Endothelial cell of umbilical vein (primary cell): ENCODE measurements around the gene XRRA1. TPM values are rescaled to one million over a fixed set of nuclear protein-coding genes. Genes with fewer than 3 reads are reported as not detected.

Experiments
- BruUV-seq: library from RNA; stranded (reverse); fragments of 400-500 nt; replicated peaks from 2 replicates; lab custom pipeline; 2021; lab: Mats Ljungman, UMichigan
- CTCF ChIA-PET: fragments of 300-600, 350-600 bp; sonication (Branson Sonifier 250); formaldehyde crosslinking; loops from one replicate; lab custom pipeline; 2021; ENCODE audit warnings: antibody characterized with exemption, inconsistent platforms; lab: Charles Lee
- POLR2A ChIA-PET: fragments of 300-600, 350-600 bp; sonication (Branson Sonifier 250); formaldehyde crosslinking; loops from one replicate; lab custom pipeline; 2021; ENCODE audit warnings: antibody characterized with exemption, inconsistent platforms; lab: Charles Lee
- DNase-seq: peaks from one replicate; pipeline ENCODE4 v3.0.0-alpha.2; 2011; ENCODE audit warnings: low read depth, low spot score
- FAIRE-seq: peaks from 2 replicates; lab custom pipeline; 2011; peaks lifted over from hg19 to GRCh38; lab: Jason Lieb, UNC
- H2AFZ ChIP-seq: 2 replicates; pipeline ENCODE4 v1.6.0; 2012; ENCODE audit warnings: low read depth, low read length, control low read depth, inconsistent platforms
- H3K27ac ChIP-seq: 2 replicates; pipeline ENCODE4 v1.5.1; 2011; ENCODE audit warnings: low read depth, mild to moderate bottlenecking, control low read depth, low read length, moderate library complexity; ENCODE audit not compliant: insufficient read depth
- H3K27me3 ChIP-seq, 2 experiments: 2 replicates each; pipeline versions ENCODE4 v1.6.0 to v1.6.1; 2011; ENCODE audit warnings: low read length in 2 of 2, mixed read lengths in 1 of 2; ENCODE audit not compliant: control insufficient read depth in 2 of 2, insufficient read depth in 2 of 2
- H3K36me3 ChIP-seq, 2 experiments: 2 replicates in 1 of 2; 3 replicates in 1 of 2; pipeline ENCODE4 v1.5.1; 2011; ENCODE audit warnings: low read length in 2 of 2, mild to moderate bottlenecking in 1 of 2, moderate library complexity in 1 of 2; ENCODE audit not compliant: control insufficient read depth in 2 of 2, insufficient read depth in 2 of 2; ENCODE audit errors: extremely low read depth in 1 of 2
- H3K4me1 ChIP-seq: 3 replicates; pipeline ENCODE4 v1.5.1; 2011; ENCODE audit warnings: mild to moderate bottlenecking, low read length; ENCODE audit not compliant: control insufficient read depth, insufficient read depth; ENCODE audit errors: extremely low read depth
- H3K4me2 ChIP-seq: 2 replicates; pipeline ENCODE4 v1.6.1; 2011; ENCODE audit warnings: low read length, control low read depth, mixed read lengths; ENCODE audit not compliant: insufficient read depth
- H3K4me3 ChIP-seq, 3 experiments: fragments of 200-600 bp in 1 of 3; sonication (generic), shearing (Covaris generic) in 1 of 3; replicated peaks in 1 of 3; 2 replicates each; pipeline ENCODE4 v1.5.1; 2011 to 2016; ENCODE audit warnings: control low read depth in 3 of 3, low read length in 3 of 3, mild to moderate bottlenecking in 2 of 3, inconsistent platforms in 1 of 3, low read depth in 1 of 3, moderate library complexity in 1 of 3; ENCODE audit not compliant: insufficient read depth in 1 of 3
- H3K79me2 ChIP-seq: 2 replicates; pipeline ENCODE4 v1.6.0; 2012; ENCODE audit warnings: low read length, inconsistent platforms; ENCODE audit not compliant: control insufficient read depth, insufficient read depth
- H3K9ac ChIP-seq: replicated peaks from 2 replicates; pipeline ENCODE3; 2011; ENCODE audit warnings: low read length, control low read depth; ENCODE audit not compliant: insufficient read depth; ENCODE audit errors: extremely low read depth
- H3K9me1 ChIP-seq: replicated peaks from 3 replicates; pipeline ENCODE4 v1.6.0; 2011; ENCODE audit warnings: mild to moderate bottlenecking, low read length; ENCODE audit not compliant: control insufficient read depth, insufficient read depth; ENCODE audit errors: extremely low read depth
- H3K9me3 ChIP-seq: replicated peaks from 2 replicates; pipeline ENCODE4 v1.5.1; 2012; ENCODE audit warnings: low read length, inconsistent platforms; ENCODE audit not compliant: control insufficient read depth, insufficient read depth
- H4K20me1 ChIP-seq: replicated peaks from 2 replicates; pipeline ENCODE3; 2011; ENCODE audit warnings: mild to moderate bottlenecking, low read length; ENCODE audit not compliant: control insufficient read depth, insufficient read depth; ENCODE audit errors: extremely low read depth
- EZH2 ChIP-seq: IDR thresholded peaks from 2 replicates; pipeline ENCODE4 v1.6.1; 2012; ENCODE audit warnings: borderline replicate concordance, low read depth, mild to moderate bottlenecking, moderate library complexity, low read length, inconsistent platforms; ENCODE audit not compliant: severe bottlenecking
- FOS ChIP-seq: IDR thresholded peaks from 2 replicates; pipeline ENCODE4 v1.6.1; 2011; ENCODE audit warnings: mild to moderate bottlenecking, low read length, moderate library complexity, borderline replicate concordance; ENCODE audit not compliant: insufficient read depth
- JUN ChIP-seq: IDR thresholded peaks from 2 replicates; pipeline ENCODE4 v1.6.1; 2011; ENCODE audit warnings: borderline replicate concordance, low read depth; ENCODE audit not compliant: insufficient read length, insufficient read depth
- MAX ChIP-seq: IDR thresholded peaks from 2 replicates; pipeline ENCODE4 v1.6.1; 2011; ENCODE audit not compliant: insufficient read depth, insufficient read length
- MYC ChIP-seq: IDR thresholded peaks from one replicate; pipeline ENCODE4 v1.6.1; 2011; ENCODE audit warnings: mild to moderate bottlenecking, low read depth, low read length
- POLR2A ChIP-seq: IDR thresholded peaks from 2 replicates; pipeline ENCODE4 v1.6.1; 2012; ENCODE audit warnings: low read depth, mild to moderate bottlenecking, control low read depth, low read length
- dilution Hi-C: fragments of 300-500 bp; cut with MboI; formaldehyde crosslinking; loops from one replicate; pipeline ENCODE4 v1.15.0; 2019; ENCODE audit warnings: low sequenced_read_pairs; ENCODE audit not compliant: extremely low pct_ligation_motif_present
- intact Hi-C: fragments of 100-400 bp; cut with micrococcal nuclease; formaldehyde crosslinking; loops from one replicate; pipeline ENCODE4 v1.10.0; 2022
- polyA plus RNA-seq, 4 experiments: library from polyadenylated mRNA; depleted of rRNA in 3 of 4; stranded (reverse) in 3 of 4; unstranded in 1 of 4; fragments of >200 nt; gene quantifications; 2 replicates each; pipeline versions ENCODE4 v1.2.1 to v1.2.3, GENCODE V29; 2011 to 2012; ENCODE audit warnings: missing spikeins in 1 of 4
- total RNA-seq: library from RNA; stranded (reverse); gene quantifications from 2 replicates; pipeline ENCODE4 v1.2.3, GENCODE V29; 2021

XRRA1 gene
- total and polyA plus RNA-seq, 2 donors (not counting 3 experiments of a cell fraction or from before 2014, with no cell fraction given), result 8.6 to 11.2 TPM

- CTCF ChIA-PET, result interaction anchor here (0.9 to 2.4 kb wide), 2 partner anchors 17 to 52 kb away, joined by 3 to 7 read pairs; no protein-coding TSS in a partner anchor
- POLR2A ChIA-PET, result no interaction called here
Observed at GRCh38 chr11:74981888-74982287, 33.0 kb upstream of the XRRA1 start.

GRCh38 chr11:74980634-74981033 is 31.7 kb upstream of the XRRA1 start:
- Histone ChIP-seq H2AFZ (no peak overlapping the region), H3K27me3 (no peaks in the 10 kb centered on the region), H3K27ac (no peak overlapping the region), H3K79me2 (no peaks in the 10 kb centered on the region), H3K9me1 (no peaks in the 10 kb centered on the region), H3K9ac (no peak overlapping the region), H3K9me3 (no peaks in the 10 kb centered on the region), H4K20me1 (no peaks in the 10 kb centered on the region), H3K4me1 (no peaks in the 10 kb centered on the region), H3K4me2 (no peak overlapping the region), H3K36me3 (peaks cover 11% of the 10 kb centered on the region in 2 experiments), H3K4me3 (no peak overlapping the region)
- peak; percentile 14 for DNase-seq
- no peak for TF ChIP-seq MAX
- dilution Hi-C loops (no loop called here), intact Hi-C loops (no loop called here)
- ChIA-PET POLR2A (no interaction called here), CTCF (interaction anchor here (1.1 kb wide), 1 partner anchor 49 kb away, joined by 3 read pairs; no protein-coding TSS in a partner anchor)
- no peak for FAIRE-seq
- BruUV-seq, result no TSS peak

More at GRCh38 chr11:74981888-74982287, 33.0 kb upstream of the XRRA1 start:
- intact Hi-C loops (no loop called here), dilution Hi-C loops (no loop called here)
- Histone ChIP-seq H3K27ac (no peak overlapping the region), H3K4me2 (no peak overlapping the region), H4K20me1 (no peaks in the 10 kb centered on the region), H3K4me3 (no peak overlapping the region), H3K9me1 (no peaks in the 10 kb centered on the region), H3K79me2 (no peaks in the 10 kb centered on the region), H3K9ac (no peak overlapping the region), H2AFZ (no peak overlapping the region), H3K4me1 (no peaks in the 10 kb centered on the region), H3K27me3 (no peaks in the 10 kb centered on the region), H3K9me3 (no peaks in the 10 kb centered on the region), H3K36me3 (peaks cover 3 to 4% of the 10 kb centered on the region in 2 experiments)
- DNase-seq (no peak), FAIRE-seq (no peak)
- TF ChIP-seq JUN, result no peak
- TF ChIP-seq MAX, result no peak
- no peak for TF ChIP-seq POLR2A
- TF ChIP-seq MYC, result no peak
- no peak for TF ChIP-seq FOS
- TF ChIP-seq EZH2, result no peak
- no TSS peak for BruUV-seq
